SKM-1 treated with dmso at 0.1 percent for 144 hours (cell line): ENCODE results near the gene KCNMB2.

Source experiments
- DNase-seq: peaks from one replicate; lab custom pipeline; 2025; ENCODE audit not compliant: unreplicated experiment; lab: John Stamatoyannopoulos, UW

Gene KCNMB2

DNA sequence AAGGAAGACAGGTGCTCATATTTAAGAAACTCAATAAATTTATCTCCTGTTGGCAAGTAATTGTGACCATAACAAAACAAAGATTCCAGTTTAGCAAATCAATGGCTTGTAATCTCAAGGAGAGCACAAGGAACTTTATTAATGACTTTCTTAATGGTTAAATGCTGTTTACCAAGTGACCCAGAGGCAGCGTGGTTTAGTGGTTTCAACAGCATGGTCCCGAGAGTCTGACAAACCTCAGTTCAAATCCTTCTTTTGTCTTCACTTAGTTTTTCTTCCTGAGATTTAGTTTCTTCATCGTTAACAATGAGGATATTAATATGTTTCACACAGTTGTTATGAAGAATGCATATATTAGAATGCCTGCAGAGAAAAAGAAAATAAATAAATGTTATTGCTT, 212.6 kb downstream of the KCNMB2 start:
- no peak for DNase-seq

DNA sequence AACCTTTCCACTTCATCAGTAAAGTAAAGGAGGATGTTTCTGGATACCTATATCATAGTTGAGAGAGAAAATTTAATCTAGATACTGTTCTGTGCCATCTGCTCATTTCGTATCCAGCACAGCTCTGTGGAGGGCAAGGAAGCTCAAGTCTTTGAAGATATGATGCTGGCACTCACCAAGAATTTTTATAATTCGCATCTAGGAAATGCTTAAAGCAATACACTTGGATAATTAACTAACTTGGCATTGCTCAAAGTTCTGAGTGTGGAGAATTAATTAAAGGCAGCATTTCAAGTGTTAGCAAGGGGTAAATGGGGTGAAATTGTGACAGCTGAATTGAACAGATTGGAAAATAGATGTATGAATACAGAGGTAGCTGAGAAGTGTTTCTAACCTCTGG, 213.2 kb downstream of the KCNMB2 start:
- DNase-seq, result no peak

DNA sequence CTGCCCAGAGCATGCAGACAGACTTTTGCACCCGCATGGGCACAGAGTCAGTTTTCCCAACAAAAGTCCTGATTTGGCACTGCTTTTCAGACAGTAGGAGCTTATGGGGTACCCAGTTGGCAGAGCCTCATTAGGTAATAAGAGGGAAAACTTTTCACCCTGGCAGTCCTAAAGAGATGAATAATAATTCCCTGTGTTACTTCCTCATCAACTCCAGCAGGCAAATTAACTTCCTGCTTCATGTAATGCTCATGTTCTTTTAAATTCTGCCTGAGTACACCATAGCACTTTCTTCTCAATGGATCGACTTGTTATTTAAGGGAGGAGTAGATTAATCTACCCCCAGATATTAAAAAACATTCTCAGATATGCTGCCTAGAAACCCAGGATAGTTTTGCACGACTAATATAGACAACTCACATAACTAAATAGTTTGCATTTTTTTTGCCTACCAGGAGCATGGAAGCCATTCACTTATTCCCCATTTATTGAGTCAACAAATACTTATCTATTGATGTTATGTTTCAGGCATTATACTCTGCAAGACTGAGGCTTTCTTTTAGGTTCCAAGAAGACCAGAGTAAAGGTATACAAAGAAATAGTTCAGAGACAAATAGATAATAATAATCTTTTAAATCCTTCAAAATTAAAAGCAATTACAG, 214.5 kb downstream of the KCNMB2 start:
- DNase-seq, result no peak

DNA sequence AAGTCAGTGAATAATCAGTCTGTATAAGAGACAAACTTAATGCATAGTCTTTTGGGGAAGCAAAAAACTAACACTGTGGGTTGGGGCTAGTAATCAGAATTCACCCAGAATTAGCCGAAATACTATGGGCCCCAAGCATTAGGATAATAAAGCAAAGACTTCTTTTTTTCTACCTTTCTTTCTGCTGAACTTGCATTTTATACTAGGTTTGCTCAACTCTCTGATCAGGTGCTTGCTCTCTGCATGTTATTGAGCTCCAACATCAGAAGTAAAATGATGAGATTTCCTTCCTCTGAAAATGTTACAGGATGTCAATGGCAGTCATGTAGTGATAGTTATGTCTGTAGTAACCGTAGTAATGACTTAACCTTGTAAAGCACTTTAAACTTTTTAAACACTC, 216.6 kb downstream of the KCNMB2 start:
- no peak for DNase-seq

DNA sequence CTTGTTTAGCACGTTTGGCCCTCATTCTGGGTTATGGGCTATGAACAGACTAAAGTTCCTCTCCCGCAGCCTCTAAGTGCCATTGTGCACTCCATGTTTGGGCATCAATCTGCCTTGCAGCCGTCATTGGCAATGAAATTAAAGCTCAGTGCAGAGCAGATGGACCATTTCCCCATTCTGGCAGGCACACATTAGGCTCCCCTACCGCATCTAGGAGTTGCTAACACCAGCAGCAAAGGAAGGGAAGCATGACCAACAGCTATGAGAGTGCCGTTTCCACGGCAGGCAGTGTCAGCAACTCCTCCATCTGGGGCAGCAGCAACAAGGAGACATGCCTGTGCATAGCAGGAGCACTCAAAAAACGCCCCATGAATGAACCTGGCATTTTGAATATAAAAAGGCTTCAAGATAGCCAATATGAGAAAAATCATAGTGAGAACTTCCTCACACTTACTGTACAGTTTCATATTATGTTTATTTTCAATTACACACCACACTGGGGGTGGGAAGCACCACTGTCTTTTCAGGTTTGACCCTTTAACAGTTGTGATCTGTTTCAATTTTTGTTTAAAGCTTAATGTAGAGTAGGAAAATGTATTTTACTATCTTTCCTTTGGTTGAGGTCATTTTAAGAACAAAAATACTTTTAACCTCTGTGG, 218.7 kb downstream of the KCNMB2 start:
- DNase-seq, result no peak

DNA sequence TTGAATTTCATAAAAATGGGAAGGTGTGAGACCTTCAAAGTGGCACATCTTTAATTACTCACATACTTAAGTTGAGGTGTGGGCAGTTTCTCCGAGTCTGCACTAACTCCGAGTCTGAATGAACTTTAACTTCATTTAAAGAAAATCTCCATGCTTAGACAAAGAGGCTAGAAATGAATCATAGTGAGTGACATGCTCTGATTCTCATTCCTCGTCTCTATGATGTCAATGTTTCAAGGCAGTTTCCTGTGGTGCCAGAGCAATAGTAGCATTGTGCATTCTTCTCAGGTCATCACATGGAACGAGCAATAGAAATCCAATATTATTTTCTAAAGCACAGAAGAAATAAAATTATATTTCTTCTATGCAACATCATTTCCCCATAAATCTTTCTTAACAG, 224.8 kb downstream of the KCNMB2 start:
- DNase-seq, result no peak

DNA sequence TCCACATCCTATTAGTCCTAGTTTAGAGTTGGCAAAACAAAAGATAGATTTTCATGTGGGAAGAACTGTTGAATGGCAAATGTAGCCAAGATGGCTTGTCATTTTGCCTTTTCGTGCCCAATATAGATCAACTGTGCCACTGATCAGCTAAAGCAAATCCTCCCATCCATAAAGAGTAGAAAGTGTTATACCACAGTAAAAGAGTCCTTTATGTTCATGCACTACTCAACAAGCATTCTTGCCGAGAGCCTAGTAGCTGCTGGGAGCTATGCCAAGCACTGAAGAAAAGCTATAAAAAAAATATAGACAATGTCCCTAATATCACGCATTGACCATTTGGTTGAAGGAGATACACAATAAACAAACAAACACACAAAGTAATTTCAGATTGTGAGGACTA, 225.2 kb downstream of the KCNMB2 start:
- DNase-seq, result no peak

DNA sequence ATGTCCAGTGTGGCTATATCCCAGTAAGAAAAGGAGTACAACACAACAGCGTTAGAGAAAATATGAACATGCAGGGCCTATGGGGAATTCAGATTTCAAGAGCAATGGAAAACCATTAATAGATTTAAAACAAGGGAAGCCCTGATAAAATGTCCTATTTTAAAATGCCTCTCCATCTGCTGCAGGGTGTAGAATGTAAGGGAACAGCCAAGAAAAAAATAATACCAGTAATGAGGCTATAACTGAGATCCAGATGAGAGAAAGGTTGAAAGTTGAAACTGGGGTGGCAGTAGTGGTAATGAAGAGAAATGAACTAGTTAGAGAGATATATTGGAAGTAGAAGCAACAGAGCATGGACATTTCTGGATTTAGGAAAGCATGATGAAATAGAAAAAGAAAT, 226.1 kb downstream of the KCNMB2 start:
- no peak for DNase-seq

DNA sequence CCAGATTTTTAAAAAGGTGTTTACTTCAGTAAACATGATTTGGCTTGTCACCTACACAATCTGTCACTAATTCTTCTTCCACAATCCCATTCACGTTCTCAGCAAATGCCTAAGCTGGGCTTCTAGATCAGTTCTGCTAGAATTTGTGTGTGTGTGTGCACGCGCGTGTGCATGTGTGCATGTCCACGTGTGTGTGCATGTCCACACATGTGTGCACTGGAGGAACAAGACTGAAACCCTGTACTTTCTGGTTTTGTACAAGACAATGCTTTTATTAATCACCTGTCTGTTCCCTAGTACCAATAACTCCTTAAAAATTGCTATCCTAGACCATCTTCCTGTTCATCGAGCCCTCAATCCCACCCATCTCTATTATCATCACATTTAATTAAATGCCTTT, 229.2 kb downstream of the KCNMB2 start:
- no peak for DNase-seq

DNA sequence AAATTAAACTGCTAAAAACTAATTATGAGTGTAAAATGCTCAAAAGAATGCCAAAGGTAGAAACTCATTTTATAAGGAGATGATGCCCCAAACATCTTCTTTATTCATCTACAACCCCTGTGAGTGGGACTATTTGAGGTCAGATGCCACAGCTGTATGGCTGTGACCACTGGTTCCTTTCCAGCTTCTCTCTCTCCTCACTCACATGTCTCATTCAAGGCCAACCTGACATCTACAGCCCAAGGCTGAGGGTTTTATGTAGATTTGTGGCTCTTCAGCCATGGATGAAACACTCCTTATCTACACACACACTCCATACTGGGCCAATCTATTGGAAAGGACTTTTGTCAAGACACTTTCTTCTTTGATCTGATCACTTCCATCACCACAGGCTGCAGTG, 231.3 kb downstream of the KCNMB2 start:
- no peak for DNase-seq

DNA sequence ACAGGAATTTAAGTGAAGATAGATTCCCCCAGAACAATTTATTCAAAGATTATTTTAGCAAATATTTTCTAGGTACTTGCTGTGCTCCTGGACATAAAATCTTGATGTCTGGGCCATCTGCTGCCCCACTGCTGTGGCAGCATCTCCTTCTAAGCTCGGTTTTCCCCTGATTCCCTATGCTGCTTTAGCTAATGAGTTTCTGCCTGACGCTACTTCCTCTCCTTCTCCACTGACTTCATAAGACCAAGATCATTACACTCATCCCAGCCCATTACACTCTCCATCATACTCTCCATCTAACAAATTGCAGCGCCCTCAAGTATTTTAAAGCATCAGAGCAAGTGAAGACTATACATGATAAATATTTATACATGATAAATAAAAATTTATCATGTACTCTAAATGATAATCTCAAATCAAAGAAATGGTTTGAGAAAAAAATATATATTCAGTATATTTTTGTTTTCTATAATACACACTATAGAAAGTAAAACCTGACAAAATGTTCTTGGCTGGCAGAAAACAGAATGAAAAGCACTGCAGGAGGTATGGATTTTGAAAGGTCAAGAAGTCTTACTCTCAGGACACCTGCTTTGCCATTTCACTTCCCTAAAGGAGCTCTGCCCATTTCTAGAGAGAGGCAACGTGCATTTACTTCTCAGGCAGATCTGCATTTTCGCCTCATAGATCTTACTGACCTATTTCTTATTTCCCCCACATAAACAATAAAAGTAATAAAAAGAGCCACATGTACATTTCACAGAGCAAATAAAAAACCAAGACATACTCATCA, 232.0 kb downstream of the KCNMB2 start:
- DNase-seq, result no peak

DNA sequence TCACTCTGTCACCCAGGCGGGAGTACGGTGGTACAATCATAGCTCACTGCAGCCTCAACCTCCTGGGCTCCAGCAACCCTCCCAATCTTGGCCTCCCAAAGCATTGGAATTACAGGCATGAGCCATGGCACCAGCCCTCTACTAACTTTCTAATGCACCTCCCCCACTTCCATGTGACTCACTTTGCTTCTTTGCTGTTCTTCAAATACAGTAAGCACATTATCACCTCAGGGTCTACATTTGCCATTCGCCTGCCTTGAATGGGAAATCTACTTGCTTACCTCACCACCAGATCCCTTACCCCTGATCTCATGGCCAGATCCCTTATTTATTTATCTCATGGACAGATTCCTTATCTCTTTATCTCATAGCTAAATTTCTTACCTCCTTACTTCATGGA, 235.3 kb downstream of the KCNMB2 start:
- DNase-seq, result no peak

DNA sequence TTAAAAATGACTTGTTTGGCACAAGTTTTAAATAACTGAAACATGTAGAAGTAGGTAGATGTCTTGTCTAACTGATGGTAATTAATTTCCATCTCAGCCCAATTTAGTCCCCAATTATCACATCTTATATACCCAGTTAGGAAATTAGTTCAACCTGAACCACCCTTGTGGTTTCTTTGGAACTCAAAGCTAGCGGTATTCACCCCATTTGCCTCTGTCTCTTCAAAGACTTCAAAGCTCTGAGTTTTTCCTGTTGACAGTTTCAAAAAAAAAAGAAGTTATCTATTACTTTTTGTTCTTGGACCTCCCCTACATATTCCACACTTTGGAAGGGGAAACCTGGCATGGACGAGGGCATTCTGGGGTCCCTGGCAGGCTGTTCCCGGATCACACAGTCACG, 236.5 kb downstream of the KCNMB2 start:
- DNase-seq, result no peak

DNA sequence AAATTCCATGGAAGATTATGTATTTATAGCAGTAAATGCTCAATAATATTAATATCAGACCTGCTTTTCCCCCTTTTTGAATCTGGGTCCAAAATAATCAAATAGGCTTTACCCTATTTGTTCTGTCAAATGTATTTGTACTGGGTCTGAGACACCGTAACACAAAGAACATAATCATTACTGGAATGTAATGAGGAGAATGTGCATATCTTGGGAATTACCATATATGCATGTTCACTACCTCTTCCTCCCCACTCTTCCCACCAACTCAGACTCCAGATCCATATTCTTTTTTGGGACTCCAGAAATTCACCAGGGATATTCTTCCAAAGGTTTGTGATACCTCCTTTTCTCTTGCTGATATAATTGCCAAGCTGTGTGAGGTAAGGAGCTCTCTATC, 237.1 kb downstream of the KCNMB2 start:
- no peak for DNase-seq

DNA sequence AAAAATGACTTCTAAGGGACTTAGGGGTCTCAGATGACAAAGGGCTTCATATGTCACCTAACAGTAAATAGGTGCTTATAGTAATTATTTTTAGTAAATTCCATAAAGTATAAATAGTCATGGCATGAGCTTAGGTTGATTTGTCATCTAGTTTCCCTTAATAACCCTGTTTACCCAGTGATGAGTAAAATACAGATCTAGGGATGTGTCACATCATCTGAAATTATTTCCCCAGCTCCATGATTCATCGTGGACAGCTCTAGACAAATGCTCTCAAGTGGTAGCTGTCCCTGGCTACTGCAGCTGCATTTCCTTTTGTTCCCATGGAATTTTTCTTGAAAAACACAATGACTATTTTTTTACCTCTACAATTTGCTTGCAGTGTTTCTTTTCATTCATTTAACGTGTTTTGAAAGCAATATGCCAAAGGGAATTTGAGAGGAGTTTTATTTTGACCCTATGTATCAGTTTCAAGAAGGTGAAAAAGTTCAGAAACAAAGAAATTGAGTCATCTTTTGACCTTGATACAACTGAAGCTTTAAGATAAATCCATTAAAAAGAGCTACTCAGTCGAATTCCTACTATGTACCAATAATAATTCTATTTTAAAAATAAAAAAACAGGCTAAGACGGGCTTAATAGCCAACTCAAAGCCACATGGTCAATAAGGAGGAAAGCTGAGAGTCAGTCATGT, 241.6 kb downstream of the KCNMB2 start:
- no peak for DNase-seq

DNA sequence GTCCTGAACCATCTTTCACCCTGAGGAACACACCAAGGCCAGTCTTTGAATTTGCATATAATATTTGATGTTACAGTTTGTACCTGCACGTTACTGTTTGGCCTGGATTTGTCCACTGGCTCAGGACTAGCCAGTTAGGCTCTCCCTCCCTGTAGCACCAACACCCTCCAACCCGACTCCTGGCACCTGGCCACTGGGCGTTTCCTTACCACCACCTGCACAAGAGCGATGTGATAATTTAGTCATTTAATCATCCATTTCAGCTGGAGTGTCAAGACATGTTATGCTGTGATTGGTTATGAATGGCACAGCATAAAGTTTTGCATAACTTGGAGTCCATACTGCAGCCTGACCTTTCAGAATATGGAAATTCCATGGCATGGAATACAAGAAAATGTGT, 242.4 kb downstream of the KCNMB2 start:
- no peak for DNase-seq

DNA sequence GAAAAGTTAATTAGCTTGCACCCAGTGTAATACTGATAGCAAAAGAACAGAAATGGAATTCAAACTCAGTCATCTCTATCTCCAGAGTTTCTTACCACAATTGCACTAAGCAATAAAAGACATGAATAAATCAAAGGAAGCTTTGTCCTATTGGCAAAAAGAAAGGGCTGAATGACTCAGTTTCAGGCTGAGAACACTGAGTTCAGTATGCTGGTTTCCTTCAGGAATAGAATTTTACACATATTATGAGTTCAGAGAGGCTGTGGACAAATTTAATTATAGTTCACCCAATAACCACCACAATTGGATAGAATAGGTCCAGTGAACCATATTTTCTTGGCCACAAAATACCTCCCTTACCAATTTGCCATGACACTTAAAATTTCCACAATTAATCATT, 249.7 kb downstream of the KCNMB2 start:
- no peak for DNase-seq

DNA sequence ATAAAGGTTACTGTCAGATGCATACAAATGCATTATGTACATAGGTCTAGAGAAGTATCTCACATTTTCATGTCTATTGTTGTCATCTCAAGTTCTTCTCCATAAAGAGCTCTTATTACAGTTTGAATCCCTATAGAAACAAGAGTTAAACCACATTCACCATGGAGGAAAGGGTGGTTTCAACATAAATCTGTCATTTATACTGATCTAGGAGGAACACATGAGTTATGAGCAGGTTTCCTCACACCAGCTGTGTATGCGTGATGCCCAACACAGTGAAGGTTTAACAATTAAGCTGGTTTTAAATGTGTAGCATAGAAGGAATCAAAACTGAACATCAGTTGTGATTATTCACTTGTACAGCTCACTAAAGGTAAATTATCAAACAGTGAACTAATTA, 251.7 kb downstream of the KCNMB2 start:
- no peak for DNase-seq

DNA sequence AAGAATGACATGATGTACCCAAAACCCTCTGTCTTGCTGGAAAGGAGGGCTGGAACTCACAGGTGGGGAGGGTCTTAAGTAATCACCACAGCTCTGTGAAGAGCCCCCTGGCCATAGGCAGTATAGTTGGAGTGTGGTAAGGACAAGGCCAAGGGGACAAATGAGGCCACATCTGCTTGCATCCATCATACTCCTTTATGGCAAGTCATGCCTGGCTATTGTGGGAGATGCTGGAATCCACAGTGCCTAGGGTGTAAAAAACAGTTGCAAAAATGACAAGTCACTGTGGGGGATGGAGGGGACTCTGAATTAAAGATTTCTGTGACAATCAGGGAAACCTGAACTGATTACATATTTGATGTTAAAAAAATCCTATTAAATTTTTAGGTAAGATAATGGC, 258.5 kb downstream of the KCNMB2 start:
- DNase-seq, result no peak

DNA sequence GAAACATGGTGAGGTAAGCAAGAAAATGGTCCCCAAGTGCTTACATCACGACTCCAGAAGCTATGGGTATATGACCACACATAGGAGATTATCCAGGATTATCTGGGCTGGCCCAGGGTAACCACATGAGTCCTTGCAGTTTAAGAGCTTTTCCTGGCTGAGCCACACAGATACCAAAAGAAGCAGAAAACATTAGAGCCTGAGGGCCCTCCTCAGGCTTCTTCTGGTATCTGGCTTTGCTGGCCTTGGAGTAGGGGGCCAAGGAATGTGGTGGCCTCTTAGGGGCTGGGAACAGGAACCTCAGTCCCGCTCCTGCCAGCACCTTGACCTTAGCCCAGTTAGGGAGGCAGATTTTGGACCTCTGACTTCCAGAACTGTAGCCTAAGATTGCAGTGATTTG, 259.1 kb downstream of the KCNMB2 start:
- DNase-seq, result no peak

DNA sequence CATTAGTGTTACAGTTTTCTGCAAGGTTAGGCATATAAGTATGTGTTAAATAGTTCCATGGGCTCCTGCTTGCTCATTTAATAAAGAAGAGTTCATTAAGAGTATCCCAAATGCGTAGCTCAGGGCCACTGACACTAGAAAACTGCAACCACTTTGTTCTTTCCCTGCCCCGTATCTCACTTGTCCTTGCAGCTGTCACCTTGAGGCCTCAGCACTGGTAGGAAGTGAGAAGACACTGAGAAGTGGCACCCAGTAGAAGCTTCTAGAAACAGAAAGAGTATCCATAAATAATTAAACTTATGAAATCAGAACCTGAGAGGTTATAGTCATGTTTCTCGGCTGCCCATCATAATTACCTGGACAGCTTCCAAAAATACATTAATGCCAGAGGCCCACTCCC, 266.0 kb downstream of the KCNMB2 start:
- no peak for DNase-seq
